T-helper 22 cell (primary cell): ENCODE measurements around the gene LTBP3.

ENCODE experiments used
- DNase-seq: peaks from one replicate; pipeline ENCODE4 v3.0.0-alpha.2; 2020; ENCODE audit warnings: low read depth

The LTBP3 gene

GRCh38 chr11:65553301-65554001 lies 4.7 kb downstream of the LTBP3 start:
- DNase-seq = peak; percentile 70

- no peak for DNase-seq
Observed at GRCh38 chr11:65552388-65552951, 5.7 kb downstream of the LTBP3 start.

GRCh38 chr11:65551572-65552387 lies 6.4 kb downstream of the LTBP3 start:
- no peak for DNase-seq

- no peak for DNase-seq
Observed at GRCh38 chr11:65549096-65549495, 9.1 kb downstream of the LTBP3 start.

GRCh38 chr11:65548395-65548794 lies 9.8 kb downstream of the LTBP3 start:
- DNase-seq = no peak

GRCh38 chr11:65547446-65548125 lies 10.6 kb downstream of the LTBP3 start:
- no peak for DNase-seq

GRCh38 chr11:65546217-65546958 lies 11.8 kb downstream of the LTBP3 start:
- peak; percentile 97 for DNase-seq

- DNase-seq = no peak
Observed at GRCh38 chr11:65545853-65546216, 12.3 kb downstream of the LTBP3 start.

- DNase-seq = no peak
Observed at GRCh38 chr11:65542738-65543390, 15.3 kb downstream of the LTBP3 start.

GRCh38 chr11:65541093-65541982 lies 16.8 kb downstream of the LTBP3 start:
- DNase-seq = no peak

GRCh38 chr11:65540290-65541092 lies 17.7 kb downstream of the LTBP3 start:
- peak; percentile 80 for DNase-seq

- no peak for DNase-seq
Observed at GRCh38 chr11:65539744-65540289, 18.3 kb downstream of the LTBP3 start.

- DNase-seq = no peak
Observed at GRCh38 chr11:65538915-65539743, 19.0 kb downstream of the LTBP3 start.

GRCh38 chr11:65538232-65538914 lies 19.8 kb downstream of the LTBP3 start:
- DNase-seq = no peak

GRCh38 chr11:65537620-65538231 lies 20.4 kb downstream of the LTBP3 start:
- DNase-seq = no peak

GRCh38 chr11:65537296-65537597 lies 20.9 kb downstream of the LTBP3 start:
- no peak for DNase-seq
